Lower leg skin (tissue), 4 donors: ENCODE measurements around the gene TSHZ2. TPM values are rescaled to one million over a fixed set of nuclear protein-coding genes. Genes with fewer than 3 reads are reported as not detected.

Source experiments
- DNase-seq, 2 donors: peaks; one replicate each; pipeline ENCODE4 v3.0.0-alpha.2; 2019; ENCODE audit warnings: low spot score in 2 of 2
- H3K4me3 ChIP-seq: fragments of 200-600 bp; sonication (generic); 2 replicates; pipeline ENCODE4 v1.5.1; 2017; ENCODE audit warnings: mild to moderate bottlenecking, low read depth; ENCODE audit not compliant: poor library complexity, severe bottlenecking
- CTCF ChIP-seq, 3 donors: fragments of 450-650 bp; IDR thresholded peaks; one replicate each; pipeline ENCODE4 v1.5.1; 2016; ENCODE audit warnings: antibody characterized with exemption in 3 of 3, mild to moderate bottlenecking in 3 of 3, moderate library complexity in 2 of 3
- POLR2A ChIP-seq, 2 donors: fragments of 450-650 bp; IDR thresholded peaks; one replicate each; pipeline ENCODE4 v1.6.1; 2016 to 2017; ENCODE audit warnings: antibody characterized with exemption in 2 of 2, mild to moderate bottlenecking in 1 of 2, moderate library complexity in 1 of 2
- WGBS, 2 donors: methylation state at CpG; one replicate each; pipeline ENCODE4 v1.1.5; 2018; 5-methylcytosine and 5-hydroxymethylcytosine counted together
- intact Hi-C: fragments of 100-400 bp; cut with DNase I; formaldehyde crosslinking; loops from one replicate; pipeline ENCODE4 v1.15.0; 2023; ENCODE audit warnings: low total_unique reads
- total RNA-seq, 4 donors: library from RNA; depleted of rRNA; stranded (reverse); fragments of >200 nt; gene quantifications; one replicate each; pipeline ENCODE4 v1.1.0, GENCODE V29; 2016

The TSHZ2 gene
- total RNA-seq, 4 donors from 2014 or later: 8.1 to 25.7 (median 10.5) TPM

- intact Hi-C loops: no loop called here
- TF ChIP-seq POLR2A (IDR thresholded peaks at IDR 0.05) (no peak), CTCF (IDR thresholded peaks at IDR 0.05) (no peak)
- DNase-seq: no peak
- H3K4me3 ChIP-seq: no peak overlapping the region
- WGBS, 2 donors: 22 to 24% methylated on average over 4 of the region's 4 CpGs
Observed at GRCh38 chr20:53379833-53380120, 407.6 kb downstream of the TSHZ2 start.

- DNase-seq: no peak
- TF ChIP-seq POLR2A (IDR thresholded peaks at IDR 0.05): no peak
- no peak for TF ChIP-seq CTCF (IDR thresholded peaks at IDR 0.05)
- no peak overlapping the region for H3K4me3 ChIP-seq
- intact Hi-C loops: no loop called here
- WGBS, 2 donors: 78 to 79% methylated on average over 3 of the region's 3 CpGs
Observed at GRCh38 chr20:53381568-53382262, 409.6 kb downstream of the TSHZ2 start.

- WGBS, 2 donors: 67 to 82% methylated on average over 7 of the region's 7 CpGs
- intact Hi-C loops: no loop called here
Observed at GRCh38 chr20:53382263-53382844, 410.2 kb downstream of the TSHZ2 start.

GRCh38 chr20:53383916-53384315 is 411.8 kb downstream of the TSHZ2 start:
- no peak overlapping the region for H3K4me3 ChIP-seq
- DNase-seq: no peak
- TF ChIP-seq CTCF (IDR thresholded peaks at IDR 0.05): no peak
- TF ChIP-seq POLR2A (IDR thresholded peaks at IDR 0.05): no peak
- intact Hi-C loops: no loop called here
- WGBS, 2 donors: 70 to 80% methylated on average over 8 of the region's 8 CpGs

More at GRCh38 chr20:53382263-53382844, 410.2 kb downstream of the TSHZ2 start:
- TF ChIP-seq CTCF (IDR thresholded peaks at IDR 0.05) (no peak), POLR2A (IDR thresholded peaks at IDR 0.05) (no peak)
- H3K4me3 ChIP-seq: no peak overlapping the region
- no peak for DNase-seq

DNA sequence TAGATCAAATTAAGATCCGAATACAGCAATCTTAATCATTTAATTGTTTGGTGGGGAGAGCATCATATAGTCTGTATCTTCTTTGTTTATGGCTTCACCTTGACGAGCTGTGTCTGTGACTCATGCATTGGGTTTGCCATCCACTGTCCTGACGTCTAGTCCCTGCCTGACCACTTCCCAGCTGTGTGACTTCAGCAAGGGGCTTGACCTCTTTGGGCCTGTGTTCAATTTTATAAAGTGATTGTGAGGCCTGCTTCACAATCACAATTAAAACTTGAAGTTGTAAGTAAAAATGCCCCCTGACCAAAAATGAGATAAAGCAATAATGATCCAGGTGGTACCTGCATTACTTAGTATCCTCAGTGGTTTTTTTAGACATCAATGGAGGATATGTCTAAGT is 412.2 kb downstream of the TSHZ2 start:
- no peak overlapping the region for H3K4me3 ChIP-seq
- TF ChIP-seq POLR2A (IDR thresholded peaks at IDR 0.05): no peak
- TF ChIP-seq CTCF (IDR thresholded peaks at IDR 0.05): no peak
- DNase-seq: no peak
- intact Hi-C loops: no loop called here
- 72 to 80% methylated on average over 3 of the region's 3 CpGs for WGBS, 2 donors
